ENCODE data around the gene GUCY1A1. TPM values are rescaled to one million over a fixed set of nuclear protein-coding genes. Genes with fewer than 3 reads are reported as not detected.

GUCY1A1 gene
- total RNA-seq, 1 donor, result 0.09 TPM

GRCh38 chr4:155688211-155688610 lies 21.6 kb downstream of the GUCY1A1 start:
- H3K4me3 ChIP-seq (ENCODE audit: low read depth, low read length), result no peak overlapping the region
- no peak for DNase-seq (ENCODE audit: low read depth)
- TF ChIP-seq CTCF (IDR thresholded peaks at IDR 0.05; ENCODE audit: insufficient read depth, low read length), result no peak

- no peak for TF ChIP-seq CTCF (IDR thresholded peaks at IDR 0.05; ENCODE audit: insufficient read depth, low read length)
- no peak overlapping the region for H3K4me3 ChIP-seq (ENCODE audit: low read depth, low read length)
- DNase-seq (ENCODE audit: low read depth), result no peak
These were observed 22.2 kb downstream of the GUCY1A1 start for GRCh38 chr4:155688860-155689259.

GRCh38 chr4:155690044-155690837 lies 23.6 kb downstream of the GUCY1A1 start:
- no peak for TF ChIP-seq CTCF (IDR thresholded peaks at IDR 0.05; ENCODE audit: insufficient read depth, low read length)
- H3K4me3 ChIP-seq (ENCODE audit: low read depth, low read length), result no peak overlapping the region
- no peak for DNase-seq (ENCODE audit: low read depth)

- TF ChIP-seq CTCF (IDR thresholded peaks at IDR 0.05; ENCODE audit: insufficient read depth, low read length), result no peak
- no peak for DNase-seq (ENCODE audit: low read depth)
These were observed 25.7 kb downstream of the GUCY1A1 start for GRCh38 chr4:155692361-155692760.

GRCh38 chr4:155693015-155693663 lies 26.5 kb downstream of the GUCY1A1 start:
- no peak for DNase-seq (ENCODE audit: low read depth)
- no peak for TF ChIP-seq CTCF (IDR thresholded peaks at IDR 0.05; ENCODE audit: insufficient read depth, low read length)
- H3K4me3 ChIP-seq (ENCODE audit: low read depth, low read length), result no peak overlapping the region

More at GRCh38 chr4:155692361-155692760, 25.7 kb downstream of the GUCY1A1 start:
- no peak overlapping the region for H3K4me3 ChIP-seq (ENCODE audit: low read depth, low read length)

- H3K4me3 ChIP-seq (ENCODE audit: low read depth, low read length), result no peak overlapping the region
- DNase-seq (ENCODE audit: low read depth), result no peak
- TF ChIP-seq CTCF (IDR thresholded peaks at IDR 0.05; ENCODE audit: insufficient read depth, low read length), result no peak
These were observed 27.6 kb downstream of the GUCY1A1 start for GRCh38 chr4:155694100-155694785.
